NCI-H1930 (cell line): Measurements from ENCODE around the gene GSG1L.

ENCODE experiments used
- DNase-seq, 2 experiments: peaks; one replicate each; lab custom pipeline; 2025; lab: John Stamatoyannopoulos, UW

Gene GSG1L

DNA sequence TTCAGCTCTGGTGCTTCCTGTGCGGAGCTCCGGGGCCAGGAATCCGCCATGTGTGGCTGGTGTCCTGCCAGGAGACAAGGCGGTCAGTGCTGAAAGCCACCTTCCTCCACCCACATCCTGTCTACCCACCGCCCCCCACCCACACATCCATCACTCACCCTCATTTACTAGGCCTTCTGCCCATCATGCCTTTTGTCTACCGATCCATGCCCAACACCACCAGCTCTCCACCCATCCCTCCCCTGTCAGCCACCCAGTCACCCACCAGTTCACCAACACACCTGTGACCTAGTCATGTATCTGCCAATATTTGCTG lies 272.2 kb downstream of the GSG1L start:
- DNase-seq, result no peak

DNA sequence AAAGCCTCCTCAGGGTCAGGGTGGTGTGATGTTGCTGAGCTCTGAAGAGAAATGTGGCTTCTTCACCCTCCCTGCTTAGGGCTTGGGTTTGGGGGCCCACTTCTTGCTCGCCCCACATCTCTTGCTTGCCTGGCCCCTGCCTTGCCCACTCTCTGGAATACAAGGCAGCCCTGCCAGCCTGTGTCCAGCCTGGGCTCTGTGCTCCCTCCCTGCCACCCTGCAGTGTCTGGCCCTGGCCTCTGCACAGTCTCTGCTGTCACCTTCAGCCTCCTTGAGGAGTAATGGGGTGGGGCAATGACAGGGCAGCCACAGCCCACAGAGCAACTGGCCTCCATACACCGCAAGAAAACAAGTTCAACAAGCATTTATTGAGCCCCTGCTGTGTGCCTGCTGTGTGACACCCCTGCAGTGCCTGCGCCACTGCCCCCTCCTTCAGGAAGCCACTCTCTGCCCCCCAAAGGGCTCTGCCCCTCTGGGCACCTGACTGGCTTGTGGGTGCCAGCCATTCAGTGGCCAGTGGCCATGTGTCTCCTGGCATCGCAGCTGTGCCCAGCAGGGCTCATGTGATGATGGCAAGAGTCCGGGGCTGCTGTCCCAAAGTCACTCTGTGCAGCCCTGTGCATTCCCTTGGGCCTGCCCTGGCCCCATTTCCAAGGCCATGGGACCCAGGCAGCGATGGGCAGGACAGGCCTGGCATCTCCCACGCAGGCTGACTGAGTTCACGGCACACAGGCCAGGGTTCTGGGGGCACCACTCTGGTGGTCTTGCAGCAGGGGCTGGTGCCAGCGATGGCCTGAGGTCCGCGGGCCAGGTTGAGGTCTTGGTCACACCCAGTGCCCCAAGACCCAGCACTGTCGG lies 272.7 kb downstream of the GSG1L start:
- DNase-seq, result no peak

DNA sequence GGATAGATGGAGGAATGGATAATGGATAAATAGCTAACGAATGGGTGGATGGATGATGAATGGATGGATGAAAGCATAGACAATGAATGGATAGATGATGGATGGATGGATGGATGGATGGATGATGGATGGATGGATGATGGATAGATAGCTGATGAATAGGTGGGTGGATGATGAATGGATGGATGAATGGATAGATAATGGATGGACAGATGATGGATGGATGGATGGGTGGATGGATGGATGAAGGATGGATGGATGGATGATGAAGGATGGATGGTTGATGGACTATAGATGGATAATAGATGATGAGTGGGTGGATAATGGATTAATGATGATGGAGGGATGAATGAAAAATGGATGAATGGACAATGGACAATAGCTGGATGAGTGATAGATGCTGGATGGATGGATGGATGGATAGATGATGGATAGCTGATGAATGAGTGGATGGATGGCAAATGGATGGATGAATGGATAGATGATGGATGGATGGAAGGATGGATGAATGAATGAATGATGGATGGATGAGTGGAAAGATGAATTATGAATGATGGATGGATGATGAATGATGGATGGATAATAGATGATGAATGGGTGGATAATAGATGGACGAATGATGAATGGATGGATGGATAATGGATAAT lies 273.8 kb downstream of the GSG1L start:
- DNase-seq, result no peak

DNA sequence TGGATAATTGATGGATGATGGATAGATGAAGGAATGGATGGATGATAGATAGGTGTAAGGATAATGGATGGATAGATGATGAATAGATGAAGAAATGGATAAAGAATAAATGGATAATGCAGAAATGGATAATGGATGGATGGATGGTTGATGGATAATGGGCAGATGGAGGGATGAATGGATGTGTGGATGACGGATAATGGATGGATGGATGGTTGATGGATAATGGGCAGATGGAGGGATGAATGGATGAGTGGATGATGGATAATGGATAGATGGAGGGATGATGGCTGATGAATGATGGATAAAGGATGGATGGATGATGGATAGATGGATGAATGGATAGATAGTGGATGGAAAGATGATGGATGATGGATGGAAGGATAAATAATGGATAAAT lies 274.4 kb downstream of the GSG1L start:
- no peak for DNase-seq

GRCh38 chr16:27787665-27788064 lies 275.8 kb downstream of the GSG1L start:
- DNase-seq, result no peak

- DNase-seq, result no peak
These were observed 276.4 kb downstream of the GSG1L start for GRCh38 chr16:27786923-27787625.

DNA sequence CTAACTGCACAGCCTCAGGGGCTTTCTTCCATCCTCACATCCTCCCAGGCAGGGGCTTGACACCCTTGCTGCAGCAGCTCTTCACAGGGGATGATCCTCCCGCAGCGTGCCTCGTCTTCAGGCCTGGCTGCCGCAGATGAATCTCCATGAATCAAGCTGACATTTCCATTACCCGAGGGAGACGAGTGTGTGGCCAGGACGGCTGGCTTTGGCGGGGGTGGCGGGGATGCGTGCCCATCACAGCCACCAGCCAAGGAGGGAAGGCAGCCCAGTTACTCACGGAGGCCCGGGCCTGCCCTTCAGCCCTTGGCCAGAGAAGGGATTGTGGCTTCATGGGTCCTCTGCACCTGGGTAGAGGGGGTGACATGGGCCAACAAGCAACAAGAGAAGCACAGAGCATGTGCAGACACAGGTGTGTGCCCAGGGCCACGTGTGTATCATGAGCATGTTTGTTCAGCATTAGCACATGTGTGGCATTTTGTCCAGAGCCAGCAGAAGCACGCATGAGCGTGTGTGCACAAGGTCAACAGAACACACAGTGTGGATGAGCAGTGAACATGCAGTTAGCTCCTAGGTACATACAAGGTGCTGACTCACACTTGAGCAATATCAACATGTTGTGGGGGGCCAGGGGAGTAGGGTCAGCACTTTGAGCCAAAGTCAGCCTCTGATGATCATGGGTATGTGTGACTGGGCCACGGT lies 277.1 kb downstream of the GSG1L start:
- no peak for DNase-seq

DNA sequence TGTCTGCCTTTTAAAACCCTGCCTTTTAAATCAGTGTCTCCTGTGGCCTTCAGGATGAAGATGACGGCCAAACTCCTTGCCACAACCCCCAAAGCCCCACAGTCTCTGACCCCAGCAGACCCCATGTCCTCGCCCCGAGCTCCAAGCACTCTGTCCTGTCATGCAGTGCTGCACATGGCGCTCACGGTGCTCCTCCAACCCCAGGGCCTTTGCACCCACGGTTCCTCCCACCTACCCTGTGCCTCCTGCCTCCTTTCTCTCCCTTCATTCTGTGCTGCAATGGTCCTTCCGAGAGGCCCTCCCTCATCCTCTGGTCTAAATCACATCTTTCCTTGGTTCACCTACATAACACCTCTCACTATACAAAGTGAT lies 278.2 kb downstream of the GSG1L start:
- no peak for DNase-seq

DNA sequence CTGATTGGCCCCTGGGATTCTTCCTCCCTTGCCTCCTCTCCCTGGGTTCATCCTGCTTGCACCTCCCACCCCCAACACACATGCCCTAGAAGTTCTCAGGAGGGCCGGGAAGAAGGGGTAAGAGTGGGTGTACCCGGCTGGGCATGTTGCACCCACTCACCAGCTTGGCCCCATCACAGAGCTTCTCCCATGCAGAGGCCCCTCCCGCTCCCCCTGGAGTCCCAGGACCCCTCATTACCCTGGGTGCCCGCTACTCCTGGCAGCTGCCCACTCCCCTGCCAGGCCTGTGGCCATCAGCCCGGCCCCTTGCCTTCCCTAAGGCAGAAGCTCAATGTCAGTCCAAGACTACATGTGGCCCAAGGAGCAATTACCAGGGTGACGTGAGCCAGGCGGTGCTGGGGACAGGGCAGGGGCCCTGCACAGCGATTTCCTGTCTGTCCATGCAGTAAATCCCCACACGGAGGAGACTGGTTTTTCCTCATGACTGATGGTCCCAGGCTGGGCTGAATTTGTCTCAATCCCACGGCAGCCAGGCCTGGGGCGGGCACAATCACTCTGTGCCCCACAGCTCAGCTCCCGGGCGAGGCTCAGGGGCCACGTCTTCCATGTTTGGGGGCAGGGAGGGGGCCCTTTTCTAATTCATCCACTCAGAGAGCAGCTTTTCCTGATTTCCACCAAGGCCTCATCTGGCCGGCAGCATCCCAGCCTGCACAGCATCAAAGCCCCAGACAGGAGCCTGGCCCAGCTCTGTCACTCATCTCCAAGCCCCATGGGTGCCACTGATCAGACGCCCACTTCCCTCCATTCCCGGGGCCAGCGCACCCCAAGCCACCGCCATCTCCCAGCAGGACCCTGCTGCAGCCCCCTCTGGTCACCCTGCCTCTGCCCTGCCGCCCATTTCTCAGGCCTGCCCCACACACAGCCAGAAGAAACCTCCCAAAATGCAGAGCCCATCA lies 278.9 kb downstream of the GSG1L start:
- DNase-seq, result no peak

GRCh38 chr16:27781981-27782880 lies 281.3 kb downstream of the GSG1L start:
- no peak for DNase-seq

- no peak for DNase-seq
These were observed 282.4 kb downstream of the GSG1L start for GRCh38 chr16:27781195-27781524.

- DNase-seq, result no peak
These were observed 282.9 kb downstream of the GSG1L start for GRCh38 chr16:27780468-27781194.

GRCh38 chr16:27779641-27780164 lies 283.8 kb downstream of the GSG1L start:
- DNase-seq, result no peak

DNA sequence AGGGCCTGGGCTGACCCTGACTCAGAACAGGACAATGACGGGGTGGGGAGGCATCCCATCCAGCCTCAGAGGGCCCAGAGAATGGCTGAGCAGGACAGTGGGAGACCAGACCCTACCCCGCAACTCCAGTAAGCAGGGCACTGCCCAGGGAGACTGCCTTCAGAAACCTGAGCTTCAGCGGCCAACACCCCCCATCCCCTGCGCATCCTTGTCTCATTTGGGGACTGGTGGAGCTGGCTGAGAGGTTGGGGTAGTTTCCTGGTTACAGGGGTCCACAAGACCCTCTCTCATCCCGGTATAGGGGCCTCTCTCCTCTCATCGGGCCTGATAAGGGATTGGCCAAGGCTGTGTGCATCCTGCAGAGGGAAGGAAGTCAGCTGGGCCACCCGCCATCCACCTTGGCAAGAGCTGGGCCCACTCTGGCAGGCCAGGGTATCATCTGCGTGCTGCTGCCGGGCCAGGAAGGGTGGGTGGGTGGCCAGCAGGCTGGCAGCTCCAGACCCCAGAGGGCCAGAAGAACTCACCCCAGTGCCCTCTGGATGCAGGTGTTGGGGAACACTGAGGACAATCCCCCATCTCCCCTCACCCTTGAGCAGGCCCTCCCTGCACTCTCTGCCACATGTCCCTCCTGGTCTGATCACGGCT lies 284.5 kb downstream of the GSG1L start:
- DNase-seq, result no peak

DNA sequence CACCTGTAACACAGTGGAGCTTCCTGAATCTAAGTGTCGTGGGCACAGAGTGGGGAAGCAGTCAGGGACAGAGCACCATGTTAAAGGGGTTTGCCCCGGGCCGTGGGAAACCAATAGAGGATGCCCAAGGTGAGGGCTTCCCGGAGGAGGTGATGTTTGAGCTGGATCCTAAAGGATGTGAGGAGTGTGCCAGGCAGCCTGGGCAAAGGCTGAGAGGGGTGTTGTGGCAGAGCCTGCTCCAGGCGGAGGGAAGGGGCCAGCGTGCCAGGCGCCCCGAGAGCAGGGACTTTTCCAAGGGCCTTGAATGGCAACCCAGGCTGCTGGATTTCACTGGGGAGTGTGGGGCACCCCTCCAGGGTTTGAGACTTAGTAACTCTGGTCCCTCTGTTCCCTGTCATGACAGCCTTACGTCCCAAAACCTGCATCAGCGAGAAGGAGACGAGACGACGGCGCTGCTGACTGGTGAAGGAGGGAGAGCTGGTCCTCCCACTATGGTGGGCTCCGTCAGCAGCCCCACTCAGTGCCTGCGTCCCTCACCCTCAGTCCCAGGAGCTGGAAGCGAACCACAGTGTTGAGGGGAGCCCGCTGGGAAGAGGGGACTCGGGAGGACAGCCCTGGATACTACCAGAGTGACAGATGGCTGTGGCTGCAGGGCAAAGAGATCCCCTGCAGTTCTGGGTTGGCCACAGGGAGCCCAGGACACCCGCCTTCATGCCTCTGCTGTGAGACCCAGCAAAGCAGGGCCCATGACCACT lies 285.2 kb downstream of the GSG1L start:
- no peak for DNase-seq

GRCh38 chr16:27777527-27777926 lies 286.0 kb downstream of the GSG1L start:
- DNase-seq, result no peak

- DNase-seq, result no peak
These were observed 286.8 kb downstream of the GSG1L start for GRCh38 chr16:27776556-27777225.

DNA sequence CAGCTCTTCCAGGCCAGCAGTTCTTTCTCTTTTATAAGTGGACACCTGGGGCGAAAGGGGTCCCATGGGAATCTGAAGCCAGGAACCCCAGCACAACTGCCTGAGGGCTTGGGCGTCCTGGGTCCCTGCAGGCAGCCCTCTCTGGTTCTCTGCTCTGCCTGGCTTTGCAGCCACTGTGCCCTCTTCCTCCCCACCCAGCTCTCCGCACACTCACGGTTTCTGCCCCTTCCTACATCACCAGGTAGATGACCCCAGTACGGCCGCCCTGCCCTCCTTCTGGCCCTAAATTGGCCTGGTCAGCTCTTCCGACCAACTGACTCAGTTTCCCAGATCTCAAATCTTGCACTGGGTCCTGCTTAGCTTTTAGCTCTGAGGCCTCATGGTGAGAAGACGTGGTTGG lies 288.3 kb downstream of the GSG1L start:
- DNase-seq, result no peak
